G401 (cell line): Measurements from ENCODE around the gene TMEM51. TPM values are rescaled to one million over a fixed set of nuclear protein-coding genes. Genes with fewer than 3 reads are reported as not detected.

Experiments
- DNase-seq: peaks from one replicate; pipeline ENCODE4 v3.0.0-alpha.2; 2015; ENCODE audit warnings: low spot score
- in situ Hi-C: cut with HindIII; loops from 2 replicates; pipeline ENCODE4 v1.10.0; 2016; ENCODE audit warnings: low sequenced_read_pairs, mixed read lengths
- total RNA-seq: library from RNA; depleted of rRNA; stranded (reverse); fragments of >200 nt; shearing (Covaris generic); gene quantifications from 2 replicates; pipeline ENCODE4 v1.2.3, GENCODE V29; 2014

TMEM51 gene
- total RNA-seq, 1 experiment from 2014 or later, result 25.2 TPM

- DNase-seq, result no peak
- in situ Hi-C loops, result no loop called here
Measured at GRCh38 chr1:15206418-15207030, 53.0 kb downstream of the TMEM51 start.

DNA sequence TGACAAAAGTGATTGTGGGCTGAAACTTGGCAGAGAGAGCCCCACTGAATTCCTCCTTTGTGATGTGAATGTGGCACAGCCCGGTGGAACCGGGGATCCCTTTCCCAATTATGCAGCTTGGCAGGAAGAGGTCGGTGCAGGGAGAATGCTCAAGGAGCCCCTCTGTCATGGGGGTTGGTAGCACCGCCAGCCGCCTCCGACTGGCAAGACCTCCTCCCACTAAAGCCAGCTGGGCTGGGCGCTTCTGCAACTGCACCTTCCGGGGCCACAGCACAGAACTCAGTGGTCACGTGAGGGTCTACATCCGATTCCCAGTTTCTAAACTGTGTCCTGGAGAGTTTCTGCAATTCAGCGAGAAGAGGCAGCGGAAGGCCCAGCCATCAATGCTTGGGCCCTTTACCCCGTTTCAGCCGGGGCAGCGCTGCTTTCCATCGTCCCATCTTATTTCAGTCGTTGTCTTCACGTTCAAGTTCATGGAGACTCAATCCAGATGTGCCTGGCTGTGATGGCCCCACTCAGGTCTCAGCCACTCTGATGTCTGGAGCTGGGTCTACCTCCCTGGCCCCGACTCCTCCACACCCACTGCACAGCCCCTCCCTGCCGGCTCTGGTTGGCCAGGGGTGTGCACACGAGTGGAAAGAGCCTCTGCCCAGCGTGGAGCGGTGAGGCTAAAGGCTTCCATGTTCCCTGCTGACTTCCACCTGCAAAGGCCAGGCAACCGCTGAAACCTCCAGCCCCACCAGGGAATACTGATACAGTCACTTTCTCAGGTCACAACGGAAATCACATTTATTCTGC lies 53.7 kb downstream of the TMEM51 start:
- in situ Hi-C loops, result no loop called here
- no peak for DNase-seq

DNA sequence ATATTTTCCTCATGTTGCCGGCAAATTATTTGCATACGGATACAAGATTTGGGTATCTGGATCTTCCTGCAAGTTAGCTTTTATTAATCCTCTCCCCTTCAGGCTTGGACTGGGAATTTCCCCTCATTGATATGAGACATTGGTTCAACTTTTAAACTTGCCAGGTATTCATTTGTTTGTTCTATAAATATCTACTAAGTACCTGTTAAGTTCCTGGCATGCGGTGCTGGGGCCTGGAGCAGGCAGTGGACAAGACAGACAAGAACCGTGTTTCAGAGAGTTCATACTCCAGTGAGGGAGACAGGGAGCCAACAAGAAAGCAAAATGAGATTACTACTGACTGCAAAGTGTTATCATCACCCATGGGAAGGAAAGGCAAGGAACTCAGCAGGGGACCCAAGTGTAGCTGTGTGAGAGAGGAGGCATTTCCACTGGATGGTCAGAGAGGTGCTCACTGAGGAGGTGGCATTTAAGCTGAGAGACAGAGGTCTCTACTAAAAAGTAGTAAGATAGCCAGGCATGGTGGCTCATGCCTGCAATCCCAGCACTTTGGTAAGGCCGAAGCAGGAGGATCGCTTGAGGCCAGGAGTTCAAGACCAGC lies 54.4 kb downstream of the TMEM51 start:
- in situ Hi-C loops, result no loop called here
- no peak for DNase-seq

DNA sequence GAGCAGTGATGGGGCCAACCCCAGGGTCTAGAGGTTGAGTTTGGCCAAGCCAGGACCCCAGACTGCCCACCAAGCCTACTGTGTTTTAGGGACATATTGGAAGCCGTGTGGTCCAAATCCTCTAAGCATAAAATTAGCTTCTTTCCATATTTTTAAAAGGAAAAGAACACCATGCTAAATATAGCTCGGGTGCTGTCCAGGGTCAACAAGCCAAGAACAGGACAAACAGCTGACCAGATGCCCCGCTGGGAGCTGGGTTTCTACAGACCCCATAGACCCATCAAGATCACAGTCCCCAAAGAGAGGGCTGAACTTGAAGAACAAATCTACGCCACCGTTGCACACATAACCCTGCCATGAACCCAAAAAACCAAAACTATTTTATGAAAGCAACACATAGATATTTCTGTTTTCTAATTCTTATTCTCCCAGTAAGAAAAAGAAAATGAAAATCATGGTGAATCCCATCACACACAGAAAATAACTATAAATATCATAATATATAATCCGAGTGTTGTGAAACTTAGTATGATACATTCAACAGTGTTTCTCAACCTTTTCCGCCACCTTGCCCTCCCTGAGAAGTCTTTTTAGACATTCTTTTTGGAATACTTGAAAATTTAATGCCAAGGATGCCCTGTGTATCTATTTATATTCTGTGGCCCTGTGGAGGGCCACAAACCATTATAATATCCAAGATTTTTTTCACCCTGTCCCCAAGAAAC lies 57.3 kb downstream of the TMEM51 start:
- in situ Hi-C loops, result no loop called here
- DNase-seq, result no peak

DNA sequence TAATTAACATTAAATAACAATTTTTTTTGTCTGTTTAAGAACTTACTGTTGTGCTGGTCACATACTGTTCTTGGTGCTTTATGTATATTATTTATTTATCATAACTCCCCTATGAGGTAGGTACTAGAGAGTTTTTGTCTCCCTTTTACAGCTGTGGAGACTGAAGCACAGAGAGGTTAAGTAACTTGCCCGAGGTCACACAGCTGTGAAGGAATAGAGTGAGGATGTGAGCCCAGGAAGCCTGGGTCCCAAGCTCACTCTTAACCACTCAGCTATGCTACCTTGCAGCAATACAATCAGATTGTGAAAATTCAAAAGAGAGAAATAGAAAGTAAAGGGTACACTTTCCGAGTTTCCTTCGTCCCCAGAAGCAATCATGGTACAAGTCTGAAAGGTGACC lies 57.9 kb downstream of the TMEM51 start:
- no peak for DNase-seq
- in situ Hi-C loops, result no loop called here

DNA sequence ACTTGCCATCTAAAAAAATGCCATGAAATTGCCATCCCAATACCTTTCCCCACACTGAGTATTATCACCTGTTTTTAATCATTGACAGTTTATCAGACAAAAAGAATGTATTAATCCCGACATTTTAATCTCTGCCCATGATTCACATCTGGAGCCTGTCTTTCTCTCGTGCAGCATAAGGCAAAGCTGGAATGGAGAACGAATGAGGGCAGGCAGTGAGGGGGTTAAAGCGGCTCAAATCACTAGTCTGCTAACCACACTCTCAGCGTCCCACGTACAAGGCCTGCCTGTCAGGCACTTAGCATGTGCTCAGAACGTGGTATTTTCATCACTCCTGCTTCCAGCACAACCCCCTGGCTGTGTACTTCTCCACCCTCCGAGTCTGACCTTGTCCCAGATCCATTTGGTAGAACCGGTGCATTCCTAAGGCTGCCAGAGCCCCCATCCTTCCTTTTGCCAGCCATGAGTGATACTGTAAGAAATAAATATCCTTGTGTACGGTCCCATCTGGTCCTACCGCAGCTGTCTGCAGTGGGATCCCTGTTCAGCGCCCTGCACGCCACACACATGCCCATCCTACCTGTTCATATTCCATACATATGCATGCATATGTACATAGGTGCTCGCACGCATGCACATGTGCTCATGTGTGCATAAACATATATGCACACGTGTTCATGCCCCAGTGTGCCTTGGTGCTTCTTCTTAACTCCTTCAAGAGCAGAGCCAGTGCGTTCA lies 58.8 kb downstream of the TMEM51 start:
- in situ Hi-C loops, result no loop called here
- no peak for DNase-seq

GRCh38 chr1:15212954-15213291 lies 59.4 kb downstream of the TMEM51 start:
- in situ Hi-C loops, result no loop called here
- DNase-seq, result no peak

GRCh38 chr1:15213341-15213821 lies 59.8 kb downstream of the TMEM51 start:
- DNase-seq, result peak; percentile 46
- in situ Hi-C loops, result no loop called here

- in situ Hi-C loops, result no loop called here
- DNase-seq, result peak; percentile 64
Measured at GRCh38 chr1:15214527-15214926, 61.0 kb downstream of the TMEM51 start.

DNA sequence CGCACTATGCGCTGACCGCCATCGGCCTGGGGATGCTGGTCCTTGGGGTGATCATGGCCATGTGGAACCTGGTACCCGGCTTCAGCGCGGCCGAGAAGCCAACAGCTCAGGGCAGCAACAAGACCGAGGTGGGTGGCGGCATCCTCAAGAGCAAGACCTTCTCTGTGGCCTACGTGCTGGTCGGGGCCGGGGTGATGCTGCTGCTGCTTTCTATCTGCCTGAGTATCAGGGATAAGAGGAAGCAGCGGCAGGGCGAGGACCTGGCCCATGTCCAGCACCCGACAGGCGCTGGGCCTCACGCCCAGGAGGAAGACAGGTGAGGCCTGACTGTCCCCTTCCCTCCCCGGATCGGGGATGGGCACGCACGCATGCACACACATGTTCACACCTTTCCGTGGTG lies 61.6 kb downstream of the TMEM51 start:
- DNase-seq, result no peak
- in situ Hi-C loops, result no loop called here

GRCh38 chr1:15217654-15218053 lies 64.1 kb downstream of the TMEM51 start:
- in situ Hi-C loops, result no loop called here
- DNase-seq, result no peak

DNA sequence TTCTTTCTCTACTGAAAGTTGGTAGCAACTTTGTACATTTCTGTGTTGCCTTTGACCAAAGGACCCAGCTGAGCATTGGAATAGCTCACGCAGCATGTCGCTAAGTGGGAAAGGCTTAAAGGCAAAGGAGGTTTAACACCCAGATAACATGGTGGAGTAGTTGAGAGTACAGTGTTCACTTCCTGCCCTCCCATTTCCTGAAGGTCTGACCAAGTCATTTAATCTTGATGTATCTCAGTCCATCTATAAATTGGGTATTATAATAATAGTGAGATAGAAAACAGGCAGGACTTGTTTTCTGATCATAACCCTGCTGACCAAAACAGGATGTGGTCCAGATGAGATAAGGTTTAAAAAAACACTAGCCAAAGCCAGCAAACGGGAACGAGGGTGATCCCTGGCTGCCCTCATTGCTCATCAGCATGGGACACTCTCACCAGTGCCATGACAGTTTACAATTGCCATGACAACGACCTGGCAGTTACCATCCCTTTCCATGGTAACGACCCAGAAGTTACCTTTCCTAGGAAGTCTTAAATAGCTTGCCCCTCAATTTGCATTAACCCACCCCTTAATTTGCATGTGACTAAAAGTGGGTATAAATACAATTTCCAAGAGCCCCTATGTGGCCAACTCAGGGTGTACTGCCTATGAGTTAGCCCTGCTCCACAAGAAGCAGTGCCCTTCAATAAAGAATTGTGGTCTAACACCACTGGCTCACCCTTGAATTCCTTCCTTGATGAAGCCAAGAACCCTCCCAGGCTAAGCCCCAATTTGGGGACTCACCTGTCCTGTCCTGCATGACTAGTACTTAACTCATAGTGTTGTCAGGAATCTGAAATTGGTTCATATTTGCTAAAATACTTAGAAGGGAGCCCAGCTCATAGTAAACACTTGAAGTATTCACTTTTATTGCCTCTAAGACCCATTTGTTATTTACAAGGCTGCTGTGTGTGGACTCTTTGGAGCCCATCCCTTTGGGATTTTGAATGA lies 65.0 kb downstream of the TMEM51 start:
- DNase-seq, result no peak
- in situ Hi-C loops, result no loop called here

GRCh38 chr1:15219280-15220023 lies 65.9 kb downstream of the TMEM51 start:
- no peak for DNase-seq
- in situ Hi-C loops, result no loop called here

DNA sequence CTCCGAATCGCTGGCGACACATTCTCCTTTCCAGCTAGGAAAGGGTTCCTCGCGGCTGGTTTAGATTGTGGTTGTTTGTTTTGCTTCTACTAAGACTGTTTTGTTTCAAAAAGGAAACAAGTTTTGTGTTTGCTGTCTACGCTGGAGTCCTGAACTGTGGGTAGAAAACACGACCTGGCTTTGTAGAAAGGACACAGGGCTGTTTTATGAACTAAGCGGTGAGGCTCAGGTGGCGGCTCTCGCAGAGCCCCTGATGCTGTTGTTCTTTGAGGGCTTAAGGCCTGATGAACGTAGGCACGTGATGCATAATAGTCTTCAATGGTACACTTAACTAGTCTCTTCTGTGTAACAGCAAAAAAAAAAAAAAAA lies 66.5 kb downstream of the TMEM51 start:
- DNase-seq, result no peak
- in situ Hi-C loops, result no loop called here

DNA sequence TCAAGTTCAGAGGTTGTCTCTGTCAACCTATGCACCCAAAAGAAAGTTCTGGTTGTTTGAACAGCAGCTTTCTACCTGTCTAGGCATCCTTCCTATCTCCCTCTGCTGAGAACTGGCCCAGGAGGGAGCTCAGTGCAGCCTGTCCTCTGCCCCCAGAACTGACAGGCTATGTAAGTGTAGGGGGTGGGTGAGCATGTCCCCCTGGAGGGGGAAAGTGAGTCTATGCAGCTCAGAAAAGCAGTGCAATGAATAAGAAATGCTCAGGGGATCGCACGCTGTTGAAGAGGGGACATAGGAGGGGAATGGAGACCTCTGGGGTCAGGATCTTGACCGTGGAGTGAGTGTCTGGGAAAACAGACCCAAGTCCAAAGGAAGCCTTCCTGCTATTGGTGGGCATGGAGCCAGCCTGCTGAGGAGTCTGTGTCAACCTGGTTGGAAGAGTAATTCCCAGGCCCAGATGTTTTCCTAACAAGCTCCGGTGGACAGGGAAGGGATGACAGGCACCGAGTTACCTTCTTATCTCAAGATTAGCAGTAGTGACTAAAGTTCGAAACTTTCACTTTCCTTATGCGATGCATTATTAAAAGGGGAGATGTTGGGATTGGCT lies 67.4 kb downstream of the TMEM51 start:
- in situ Hi-C loops, result no loop called here
- DNase-seq, result no peak

DNA sequence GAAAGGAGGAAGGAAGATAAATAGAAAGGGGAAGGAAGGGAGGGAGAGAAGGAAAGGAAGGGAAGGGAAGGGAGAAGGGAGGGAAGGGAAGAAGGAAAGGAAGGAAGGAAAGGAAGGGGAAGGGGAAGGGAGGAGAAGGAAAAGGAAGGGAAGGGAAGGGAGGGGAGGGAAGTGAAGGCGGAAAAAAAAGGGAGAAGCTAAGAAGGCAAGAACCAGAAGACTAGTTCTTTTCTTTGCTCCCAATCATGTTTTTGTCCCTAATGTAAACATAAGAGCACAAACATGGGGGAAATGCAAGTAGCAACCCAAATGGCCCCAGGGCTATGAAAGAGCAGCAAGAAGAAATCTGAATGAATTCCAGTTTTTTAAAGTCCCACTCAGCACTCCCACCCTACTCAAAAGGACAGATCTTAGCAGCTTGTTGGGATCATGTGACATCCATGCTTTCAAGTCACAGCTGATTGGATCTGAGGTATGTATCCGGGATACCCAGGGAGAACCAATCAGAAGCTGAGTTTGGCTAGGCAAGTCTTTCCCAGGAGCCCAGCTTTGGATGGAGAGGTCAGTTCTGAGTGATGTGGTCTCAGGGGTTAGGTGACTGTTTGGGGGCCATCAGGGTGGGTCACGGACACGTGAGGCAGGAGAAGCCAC lies 69.2 kb downstream of the TMEM51 start:
- in situ Hi-C loops, result no loop called here
- no peak for DNase-seq
